ENCODE results near the gene FAM187B. TPM values are rescaled to one million over a fixed set of nuclear protein-coding genes. Genes with fewer than 3 reads are reported as not detected.

FAM187B gene
- total and polyA plus RNA-seq, 2 of the 8 experiments (the other 6 are each of a cell fraction or from before 2014, with no cell fraction given), result not detected

DNA sequence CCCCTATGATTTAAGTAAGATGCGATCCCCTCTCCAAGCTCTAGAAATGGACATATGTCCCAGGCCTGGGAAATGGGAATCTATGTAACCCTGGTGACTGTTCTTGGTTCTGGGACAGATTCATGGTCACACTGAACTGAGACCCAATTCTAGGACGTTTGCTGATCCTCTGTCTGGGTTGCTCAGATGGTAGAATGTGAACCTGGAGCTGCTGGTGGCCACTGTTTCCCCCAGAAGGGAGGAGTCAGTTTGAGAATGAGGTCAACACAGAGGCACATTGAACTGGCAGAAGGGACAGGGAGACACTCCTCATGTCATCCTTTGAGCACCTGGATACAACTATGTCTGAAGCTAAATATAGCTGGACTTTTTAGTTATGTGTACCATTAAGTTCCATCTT is 29.1 kb downstream of the FAM187B start:
- ChIA-PET CTCF (ENCODE audit: partially characterized antibody) (interaction anchor here (0.6 to 3.2 kb wide), 10 partner anchors 16 to 132 kb away, joined by 3 to 13 read pairs (median 4); partner anchors contain the start of genes FXYD5 and LGI4), POLR2A (ENCODE audit: partially characterized antibody) (interaction anchor here (1.0 to 1.9 kb wide), 3 partner anchors 27 to 57 kb away, joined by 4 to 8 read pairs (median 6); partner anchors contain the start of gene FXYD5)
- Histone ChIP-seq H2BK12ac (ENCODE audit: low read depth, low read length) (no peak overlapping the region; the same call in 1 of the 2 replicates), H3K9ac (replicated peaks in 1 of 4; ENCODE audit: extremely low read depth in 1 of 4, low read depth in 3 of 4, low read length in 3 of 4) (no peak overlapping the region), H2AFZ (ENCODE audit: low read length) (no peak overlapping the region), H3K18ac (ENCODE audit: extremely low read depth, low read length) (no peak overlapping the region), H3K27me3 (replicated peaks in 1 of 4; ENCODE audit: control insufficient read depth in 3 of 4, extremely low read depth in 1 of 4, insufficient read depth in 3 of 4, low read length in 3 of 4) (peaks cover 0 to 2% (median 0%) of the 10 kb centered on the region in 4 experiments; a peak in 1 of 7 replicates), H3K23ac (ENCODE audit: insufficient read length) (no peak overlapping the region), H2AK5ac (ENCODE audit: low read depth, low read length) (no peak overlapping the region), H4K5ac (ENCODE audit: insufficient read length, low read depth, low read length) (no peak overlapping the region), H2BK5ac (ENCODE audit: low read depth, low read length) (no peak overlapping the region), H4K20me1 (replicated peaks in 1 of 2; ENCODE audit: control insufficient read depth in 1 of 2, insufficient read depth in 2 of 2, low read length in 2 of 2) (no peaks in the 10 kb centered on the region), H3K9me3 (ENCODE audit: insufficient read depth in 2 of 2, low read depth in 1 of 2, low read length in 1 of 2) (no peaks in the 10 kb centered on the region), H2BK20ac (ENCODE audit: low read length) (no peak overlapping the region), H3K79me1 (ENCODE audit: low read depth, low read length) (no peaks in the 10 kb centered on the region), H3K4me2 (ENCODE audit: insufficient read depth in 1 of 2, low read depth in 2 of 2, low read length in 2 of 2) (no peak overlapping the region), H3K4ac (replicated peaks; ENCODE audit: insufficient read length, low read depth, low read length) (no peak overlapping the region), H3K36me3 (ENCODE audit: control insufficient read depth in 2 of 4, insufficient read depth in 4 of 4, low read length in 3 of 4) (no peaks in the 10 kb centered on the region), H2BK15ac (ENCODE audit: low read length) (no peak overlapping the region), H3K4me3 (ENCODE audit: extremely low read depth in 1 of 4, insufficient read depth in 2 of 4, low read depth in 3 of 4, low read length in 4 of 4) (no peak overlapping the region), H3K27ac (ENCODE audit: low read depth, low read length) (no peak overlapping the region), H4K8ac (ENCODE audit: extremely low read depth, insufficient read depth, low read length) (no peak overlapping the region), H3K56ac (replicated peaks; ENCODE audit: insufficient read length, low read depth, low read length) (no peak overlapping the region), H3K79me2 (ENCODE audit: control insufficient read depth in 1 of 2, insufficient read depth in 2 of 2, low read length in 2 of 2) (no peaks in the 10 kb centered on the region), H3K23me2 (ENCODE audit: low read depth, low read length) (no peaks in the 10 kb centered on the region), H3K4me1 (replicated peaks in 1 of 4; ENCODE audit: control insufficient read depth in 3 of 4, insufficient read depth in 4 of 4, low read length in 3 of 4) (peaks cover 6 to 24% (median 14%) of the 10 kb centered on the region in 4 experiments), H4K91ac (replicated peaks; ENCODE audit: insufficient read length, low read length) (no peak overlapping the region), H3K14ac (ENCODE audit: insufficient read length) (no peak overlapping the region), H2BK120ac (replicated peaks; ENCODE audit: low read depth, low read length) (no peak overlapping the region)
- TF ChIP-seq SP4 (IDR thresholded peaks at IDR 0.05; ENCODE audit: low read length) (no peak), CBX8 (IDR thresholded peaks at IDR 0.05; ENCODE audit: borderline replicate concordance, low read depth, low read length) (no peak), BACH1 (IDR thresholded peaks at IDR 0.05; ENCODE audit: low read length) (no peak), RFX5 (IDR thresholded peaks at IDR 0.05; ENCODE audit: borderline replicate concordance, low read depth, low read length) (no peak), RXRA (IDR thresholded peaks at IDR 0.05; ENCODE audit: insufficient read depth, low read depth, low read length) (no peak)
- DNase-seq (ENCODE audit: low read depth in 1 of 2, low spot score in 2 of 2) (no peak), FAIRE-seq (no peak)
- WGBS, 2 experiments (ENCODE audit: extremely low coverage in 1 of 2, insufficient coverage in 1 of 2, insufficient read length in 1 of 2, insufficient replicate concordance in 2 of 2, low coverage in 1 of 2, low lambda C conversion rate in 2 of 2, missing lambda C conversion rate in 1 of 2), result 81% methylated on average over 2 of the region's 2 CpGs; no CpG with 5 or more reads in 1 of the 2 experiments
